Astrocyte of the cerebellum (primary cell): ENCODE results near the gene NLGN4X.
"Not testable (repeated sequence)": the region's sequence is repeated elsewhere in the genome, so short reads cannot be mapped to it uniquely, and the experiment has no call there.

Experiments used
- DNase-seq: peaks from one replicate; pipeline ENCODE4 v3.0.0-alpha.2; 2011; ENCODE audit warnings: low read depth
- H3K4me3 ChIP-seq: 2 replicates; pipeline ENCODE4 v1.5.1; 2011; ENCODE audit warnings: mild to moderate bottlenecking, low read depth, low read length, moderate library complexity
- in situ Hi-C: cut with HindIII; loops from 2 replicates; pipeline ENCODE4 v1.10.0; 2017; ENCODE audit warnings: low sequenced_read_pairs
- TF ChIP-seq, protein P1 (sequence below): IDR thresholded peaks from 2 replicates; pipeline ENCODE4 v1.5.1; 2012; ENCODE audit warnings: low read length, low read depth, moderate library complexity, mild to moderate bottlenecking; ENCODE audit errors: missing control alignments

The NLGN4X gene

DNA sequence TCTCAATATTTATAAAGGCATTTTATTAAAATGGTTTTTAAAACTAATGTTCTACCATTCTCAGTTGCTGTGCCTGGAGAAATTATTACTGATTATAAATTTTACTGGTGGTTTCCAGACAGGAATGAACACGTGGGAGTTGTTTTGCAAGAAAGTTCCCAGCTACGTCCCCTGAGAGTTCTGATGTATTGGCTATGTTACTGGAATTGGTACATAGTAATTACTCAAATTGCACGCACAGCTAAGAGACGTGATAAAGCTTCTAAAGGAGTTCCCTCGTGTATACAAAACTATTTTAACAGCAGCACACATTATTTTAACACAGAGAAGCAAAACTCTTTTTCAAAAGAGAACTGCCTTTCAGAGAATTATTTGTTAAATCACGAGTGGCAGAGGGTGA, 292.2 kb downstream of the NLGN4X start:
- no peak overlapping the region for H3K4me3 ChIP-seq
- DNase-seq = no peak
- in situ Hi-C loops = no loop called here
- TF ChIP-seq, protein P1, sequence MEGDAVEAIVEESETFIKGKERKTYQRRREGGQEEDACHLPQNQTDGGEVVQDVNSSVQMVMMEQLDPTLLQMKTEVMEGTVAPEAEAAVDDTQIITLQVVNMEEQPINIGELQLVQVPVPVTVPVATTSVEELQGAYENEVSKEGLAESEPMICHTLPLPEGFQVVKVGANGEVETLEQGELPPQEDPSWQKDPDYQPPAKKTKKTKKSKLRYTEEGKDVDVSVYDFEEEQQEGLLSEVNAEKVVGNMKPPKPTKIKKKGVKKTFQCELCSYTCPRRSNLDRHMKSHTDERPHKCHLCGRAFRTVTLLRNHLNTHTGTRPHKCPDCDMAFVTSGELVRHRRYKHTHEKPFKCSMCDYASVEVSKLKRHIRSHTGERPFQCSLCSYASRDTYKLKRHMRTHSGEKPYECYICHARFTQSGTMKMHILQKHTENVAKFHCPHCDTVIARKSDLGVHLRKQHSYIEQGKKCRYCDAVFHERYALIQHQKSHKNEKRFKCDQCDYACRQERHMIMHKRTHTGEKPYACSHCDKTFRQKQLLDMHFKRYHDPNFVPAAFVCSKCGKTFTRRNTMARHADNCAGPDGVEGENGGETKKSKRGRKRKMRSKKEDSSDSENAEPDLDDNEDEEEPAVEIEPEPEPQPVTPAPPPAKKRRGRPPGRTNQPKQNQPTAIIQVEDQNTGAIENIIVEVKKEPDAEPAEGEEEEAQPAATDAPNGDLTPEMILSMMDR = no peak

DNA sequence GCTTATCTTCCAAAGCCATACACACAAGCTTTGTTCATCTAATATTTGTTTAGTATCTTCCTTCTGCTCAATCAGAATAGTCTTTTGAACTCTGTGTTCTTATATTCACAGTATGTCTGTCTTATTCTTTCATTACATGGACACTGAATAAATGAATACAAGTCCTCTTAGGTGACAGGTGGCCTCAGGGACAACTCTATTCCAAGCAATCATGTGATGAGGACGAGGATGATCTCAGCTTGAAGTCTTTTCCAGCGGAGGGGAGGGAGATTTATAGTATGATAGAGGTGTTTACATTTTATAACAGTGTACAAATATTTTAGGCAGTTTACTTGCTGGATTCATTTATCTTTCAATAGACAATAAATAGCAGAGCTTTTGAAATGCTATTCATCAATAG, 300.4 kb downstream of the NLGN4X start:
- in situ Hi-C loops = no loop called here
- no peak overlapping the region for H3K4me3 ChIP-seq
- no peak for DNase-seq
- TF ChIP-seq, protein P1 = no peak

DNA sequence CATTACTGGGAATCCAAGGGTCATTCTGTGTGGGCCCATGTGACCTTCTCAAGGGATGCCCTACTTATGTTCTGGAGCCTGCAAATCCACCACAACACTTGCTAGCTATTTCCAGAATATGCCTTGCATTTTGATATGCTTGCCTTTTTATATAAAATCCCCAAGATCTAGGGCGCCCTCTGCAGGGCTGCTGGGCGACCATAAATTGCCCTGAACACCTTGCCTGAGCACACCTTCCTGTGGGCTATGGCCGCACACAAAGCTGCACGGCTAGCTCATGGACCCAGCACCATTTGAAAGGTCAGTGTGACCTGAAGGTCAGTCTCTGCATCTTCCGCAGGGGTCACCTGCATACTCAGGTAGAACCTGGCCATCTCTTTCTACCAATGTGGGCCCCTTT, 311.7 kb downstream of the NLGN4X start:
- no peak for DNase-seq
- TF ChIP-seq, protein P1 = no peak
- no peak overlapping the region for H3K4me3 ChIP-seq
- in situ Hi-C loops = no loop called here

DNA sequence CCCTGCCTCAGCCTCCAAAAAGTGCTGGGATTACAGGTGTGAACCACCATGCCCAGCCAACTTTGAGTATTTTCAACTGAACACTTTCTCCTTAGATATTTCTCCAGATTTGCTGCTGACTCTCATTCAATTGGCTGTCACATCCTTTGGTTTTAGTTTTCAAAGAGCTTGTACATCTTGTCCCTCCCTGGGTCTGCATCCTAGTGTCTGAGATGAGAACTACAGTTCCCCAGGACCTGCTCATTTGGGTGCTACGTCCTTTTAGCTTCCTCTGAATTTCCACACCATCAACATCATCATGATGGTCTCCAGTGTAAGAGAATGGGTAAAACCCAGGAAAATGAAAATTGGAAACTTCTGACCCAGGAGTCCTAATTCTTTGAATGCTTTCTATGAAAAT, 312.9 kb downstream of the NLGN4X start:
- no peak for DNase-seq
- no peak overlapping the region for H3K4me3 ChIP-seq
- TF ChIP-seq, protein P1 = no peak
- in situ Hi-C loops = no loop called here

DNA sequence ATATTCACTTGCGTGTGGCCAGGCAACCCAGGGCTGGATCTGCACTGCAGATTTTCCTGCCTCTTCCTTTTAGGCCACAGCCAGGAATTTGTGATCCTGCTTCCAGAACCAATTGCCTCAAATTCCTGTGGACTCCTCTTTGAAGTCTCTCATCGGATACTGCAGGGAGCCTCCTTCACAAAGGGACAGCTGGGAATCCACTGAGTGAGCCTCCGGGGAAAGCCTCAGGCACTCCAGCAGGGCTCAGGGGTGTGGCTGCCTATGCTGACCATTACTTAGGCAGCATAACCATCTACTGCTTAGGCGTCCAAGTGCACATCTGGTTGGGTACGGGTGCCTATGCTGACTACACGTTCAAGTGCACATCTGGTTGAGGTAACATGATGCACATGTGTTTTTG, 321.5 kb downstream of the NLGN4X start:
- in situ Hi-C loops = no loop called here
- no peak for DNase-seq
- H3K4me3 ChIP-seq = no peak overlapping the region
- TF ChIP-seq, protein P1 = no peak

DNA sequence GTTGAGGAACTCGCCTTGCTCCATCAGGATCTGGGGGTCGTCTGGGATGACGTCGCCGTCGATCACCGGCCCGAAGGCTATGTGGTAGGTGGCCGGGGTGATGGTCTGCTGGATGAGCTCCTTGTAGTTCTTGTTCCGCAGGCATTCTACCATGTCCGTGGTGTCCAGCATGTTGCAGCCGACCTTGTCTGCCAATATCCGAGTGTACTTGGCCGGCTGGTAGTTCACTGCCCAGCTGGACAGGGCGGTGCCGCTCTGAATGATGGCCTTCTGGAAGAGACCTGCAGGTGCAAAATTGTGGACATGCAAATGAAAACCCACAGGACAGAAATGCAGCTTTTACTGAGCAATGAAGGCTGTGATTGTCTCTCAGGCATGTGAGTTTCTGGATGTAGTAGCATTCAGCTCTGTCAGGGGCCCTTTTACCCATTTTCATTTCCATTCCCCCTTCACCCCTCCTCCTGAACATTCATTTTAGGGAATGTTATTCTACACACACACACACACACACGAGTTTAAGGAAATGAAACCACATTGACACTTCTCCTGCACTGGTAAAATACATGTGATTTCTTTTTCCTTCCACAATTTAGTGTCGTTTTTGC, 325.0 kb downstream of the NLGN4X start:
- in situ Hi-C loops, H3K4me3 ChIP-seq, DNase-seq: not testable (repeated sequence)

DNA sequence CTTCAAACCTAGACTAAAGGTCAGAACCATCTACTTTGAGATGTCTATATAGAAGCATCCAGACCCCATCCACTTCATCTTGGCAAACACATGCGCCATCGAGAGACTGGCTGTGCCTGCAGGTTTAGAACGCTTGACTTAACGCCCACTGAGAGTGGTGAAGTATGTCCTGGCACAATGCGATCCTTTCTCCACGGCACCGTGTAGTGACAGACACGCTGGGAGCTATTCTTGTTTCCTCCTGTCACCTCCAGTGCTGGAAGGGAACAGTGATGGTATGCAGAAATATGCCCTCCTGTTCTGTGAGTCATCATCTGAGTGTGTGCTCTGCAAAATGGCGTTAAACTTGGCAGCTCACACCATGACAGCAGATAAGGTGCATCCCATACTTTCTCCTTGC, 330.2 kb downstream of the NLGN4X start:
- in situ Hi-C loops = no loop called here
- no peak overlapping the region for H3K4me3 ChIP-seq
- TF ChIP-seq, protein P1 = no peak
- DNase-seq = no peak
